ENCODE data around the gene ZMYND19.
"Not testable (repeated sequence)": the region's sequence is repeated elsewhere in the genome, so short reads cannot be mapped to it uniquely, and the experiment has no call there.

The ZMYND19 gene

DNA sequence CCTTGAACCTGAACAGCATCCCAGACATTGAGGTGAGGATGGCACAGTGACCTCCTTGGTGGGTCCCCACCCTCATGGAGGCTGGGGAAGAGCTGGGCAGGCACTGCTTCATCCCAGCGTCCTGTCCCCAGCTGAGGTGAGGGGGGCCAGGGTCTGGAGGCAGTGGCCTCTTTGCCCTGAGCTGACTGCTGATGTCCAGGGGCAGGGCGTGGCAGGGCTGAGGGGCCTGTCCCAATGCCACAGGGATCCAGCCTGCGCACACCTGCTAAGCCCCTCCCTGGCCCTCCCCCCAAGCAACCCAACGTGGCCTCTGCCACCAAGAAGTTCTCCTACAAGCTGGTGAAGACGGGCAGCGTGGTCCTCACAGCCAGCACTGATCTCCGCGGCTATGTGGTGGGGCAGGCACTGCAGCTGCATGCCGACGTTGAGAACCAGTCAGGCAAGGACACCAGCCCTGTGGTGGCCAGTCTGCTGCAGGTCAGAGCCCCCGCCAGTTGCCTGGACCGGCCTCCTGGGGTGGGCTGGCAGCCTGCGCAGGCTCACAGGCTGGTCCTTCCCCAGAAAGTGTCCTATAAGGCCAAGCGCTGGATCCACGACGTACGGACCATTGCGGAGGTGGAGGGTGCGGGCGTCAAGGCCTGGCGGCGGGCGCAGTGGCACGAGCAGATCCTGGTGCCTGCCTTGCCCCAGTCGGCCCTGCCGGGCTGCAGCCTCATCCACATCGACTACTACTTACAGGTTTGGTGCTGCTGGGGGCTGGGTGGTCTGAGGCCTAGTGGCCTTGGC lies 23.6 kb upstream of the ZMYND19 start:
- no peak for DNase-seq

DNA sequence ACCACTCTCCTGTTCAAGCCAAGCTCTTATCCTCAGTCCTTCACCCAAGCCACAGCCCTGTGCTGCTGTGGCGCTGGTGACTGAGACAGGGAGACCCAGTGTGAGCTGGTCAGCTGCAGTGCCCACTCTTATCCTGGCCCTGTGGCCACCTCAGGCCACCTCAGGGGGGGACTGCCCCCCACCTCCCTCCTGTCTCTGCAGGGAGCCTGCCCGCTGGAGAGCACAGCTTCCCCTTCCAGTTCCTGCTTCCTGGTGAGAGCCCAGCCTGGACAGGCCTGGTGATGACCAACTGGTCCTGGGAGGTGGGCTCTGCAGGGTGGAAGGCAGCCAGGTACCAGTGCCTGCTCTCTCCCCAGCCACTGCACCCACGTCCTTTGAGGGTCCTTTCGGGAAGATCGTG lies 22.9 kb upstream of the ZMYND19 start:
- DNase-seq = no peak

GRCh38 chr9:137612741-137613142 lies 22.4 kb upstream of the ZMYND19 start:
- no peak for DNase-seq

DNA sequence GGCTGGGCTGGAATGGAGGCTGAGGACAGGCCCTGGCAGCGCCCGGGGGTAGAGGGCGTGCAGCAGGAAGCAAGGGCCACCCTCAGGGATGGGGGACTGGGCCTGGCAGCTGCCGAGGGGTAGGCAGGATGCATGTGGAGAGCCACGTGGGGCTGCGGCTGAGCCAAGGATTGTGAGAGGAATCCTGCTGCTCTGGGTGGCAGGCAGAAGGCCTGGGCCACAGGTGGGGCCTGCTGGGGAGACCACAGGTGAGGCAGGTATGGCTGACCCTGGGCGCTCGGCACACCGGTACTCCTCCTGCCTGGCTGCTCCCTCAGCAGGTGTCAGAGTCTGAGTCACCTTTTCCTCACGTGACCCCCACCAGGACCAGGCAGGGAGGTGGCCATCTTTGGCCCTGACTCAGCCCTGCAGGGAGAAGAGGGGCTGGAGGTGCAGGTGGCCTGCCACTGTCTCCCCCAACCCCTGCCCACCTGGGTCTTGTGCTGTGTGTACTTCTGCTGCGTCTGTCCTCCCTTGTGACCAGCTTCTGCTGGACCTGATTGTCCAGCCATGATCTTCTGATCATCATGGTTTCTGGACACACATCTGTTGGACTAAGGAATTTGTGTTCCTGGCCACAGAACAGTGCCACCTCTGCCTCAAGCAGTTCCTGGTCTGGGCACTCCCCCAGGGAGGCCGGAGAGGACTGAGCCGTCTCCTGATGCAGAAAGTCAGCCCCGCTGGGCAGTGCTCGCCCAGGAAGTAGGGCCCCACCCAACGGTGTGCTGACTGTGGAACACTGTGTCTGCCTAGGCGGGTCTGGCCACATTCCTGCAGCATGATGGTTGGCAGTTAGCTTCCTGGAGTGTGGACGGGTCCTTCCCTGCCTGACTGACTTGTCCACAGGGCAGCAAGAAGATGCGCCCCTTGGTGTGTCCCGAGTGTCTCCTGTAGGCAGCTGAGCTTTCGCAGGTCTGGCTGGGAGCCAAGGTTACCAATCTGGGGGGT lies 21.6 kb upstream of the ZMYND19 start:
- DNase-seq = no peak

- no peak for DNase-seq
Observed at GRCh38 chr9:137610944-137611343, 20.6 kb upstream of the ZMYND19 start.

DNA sequence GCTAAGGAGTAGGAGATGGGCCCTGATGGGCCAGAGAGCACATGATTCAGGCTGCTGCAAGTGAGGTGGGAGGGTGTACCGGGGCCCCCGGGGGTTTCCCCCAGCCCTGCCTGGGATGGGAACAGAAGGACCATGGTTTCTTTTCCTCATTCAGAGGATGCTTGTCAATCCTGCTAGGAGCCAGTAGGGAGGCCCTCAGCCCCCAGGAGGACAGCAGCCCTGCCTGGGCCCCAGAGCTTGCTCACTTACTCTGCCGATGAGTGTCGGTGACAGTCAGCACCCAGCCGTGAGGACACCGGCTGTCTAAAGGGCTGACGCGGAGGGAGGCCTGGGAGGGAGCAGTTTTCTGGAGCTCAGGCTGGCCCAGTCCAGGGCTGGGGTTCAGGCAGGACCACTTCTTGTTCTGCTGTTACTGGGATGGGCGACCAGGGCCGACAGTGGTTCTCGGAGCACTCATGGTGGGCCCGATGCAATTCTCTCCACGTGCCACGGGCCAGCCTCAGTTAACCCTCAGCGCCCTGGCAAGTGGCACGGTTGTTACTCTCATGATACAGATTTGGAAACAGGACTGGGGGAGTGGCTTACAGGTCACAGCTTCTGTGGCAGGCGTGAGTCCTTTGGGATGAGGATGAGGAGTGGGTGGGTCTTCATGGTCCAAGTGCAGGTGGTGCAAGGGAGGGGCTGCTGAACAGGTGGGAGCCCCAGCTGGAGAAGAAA lies 17.0 kb upstream of the ZMYND19 start:
- no peak for DNase-seq

DNA sequence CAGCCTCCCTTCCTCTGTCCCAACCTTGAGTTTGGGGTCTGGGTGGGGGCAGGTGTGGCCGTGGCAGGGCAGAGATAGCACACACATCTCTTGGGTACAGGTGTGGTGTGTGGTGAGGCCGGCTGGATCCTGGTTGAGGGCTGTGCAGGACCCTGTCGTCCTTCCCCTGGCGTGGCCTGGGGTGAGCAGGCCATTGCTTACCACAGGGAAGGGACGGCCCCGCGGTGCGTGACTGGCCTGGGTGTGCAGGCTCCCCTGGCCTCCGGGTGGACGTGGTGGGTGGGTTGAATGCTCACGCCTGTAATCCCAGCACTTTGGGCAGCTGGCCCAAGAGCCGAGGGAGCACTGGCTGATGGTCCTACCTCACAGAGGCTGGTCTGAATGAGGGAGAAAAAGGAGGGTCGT lies 16.4 kb upstream of the ZMYND19 start:
- no peak for DNase-seq

GRCh38 chr9:137606005-137606621 lies 15.8 kb upstream of the ZMYND19 start:
- DNase-seq = no peak

GRCh38 chr9:137605121-137606004 lies 15.1 kb upstream of the ZMYND19 start, which contains the start of gene ARRDC1:
Gene ARRDC1 (plus strand): TSS chr9:137605686. CDS start chr9:137605718, 32 bp downstream.
- peak; percentile 72 for DNase-seq

GRCh38 chr9:137604345-137605086 lies 14.2 kb upstream of the ZMYND19 start:
- no peak for DNase-seq

GRCh38 chr9:137603879-137604278 lies 13.6 kb upstream of the ZMYND19 start:
- no peak for DNase-seq

DNA sequence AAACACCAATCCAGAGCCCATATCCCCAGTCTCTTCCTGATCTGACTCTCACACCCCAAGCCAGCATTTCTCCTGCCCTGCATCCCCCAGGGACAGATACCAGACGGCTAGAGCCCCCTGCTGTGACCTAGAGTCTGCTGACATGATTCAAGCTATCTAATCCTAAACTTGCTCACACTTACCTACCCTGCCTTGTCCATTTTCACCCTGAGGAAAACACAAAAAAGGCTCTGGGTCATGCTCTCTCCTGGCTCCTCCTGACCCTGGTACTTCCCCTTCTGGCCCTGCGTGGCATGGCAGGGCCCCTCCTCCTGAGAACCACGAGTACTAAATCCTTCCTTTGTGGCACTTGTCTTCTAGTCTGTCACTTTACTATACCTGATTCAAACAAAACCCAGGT lies 12.3 kb upstream of the ZMYND19 start:
- no peak for DNase-seq

DNA sequence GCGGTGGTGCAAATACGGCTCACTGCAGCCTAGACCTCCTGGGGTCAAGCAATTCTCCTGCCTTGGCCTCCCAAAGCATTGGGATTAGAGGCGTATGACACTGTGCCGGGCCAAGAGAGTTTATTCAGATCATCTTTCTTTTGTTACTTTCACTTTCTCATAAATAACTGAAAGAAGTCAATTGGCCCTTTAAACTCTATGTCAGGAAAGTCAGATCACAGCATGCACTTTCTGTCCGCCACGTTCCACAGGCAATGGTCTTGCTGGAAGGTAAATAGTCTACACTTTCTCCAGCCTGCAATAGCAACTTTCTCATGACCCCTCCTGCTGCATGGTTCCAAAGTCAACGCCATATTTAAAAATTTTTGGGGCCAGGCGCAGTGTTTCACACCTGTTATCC lies 8.6 kb upstream of the ZMYND19 start:
- DNase-seq = no peak

DNA sequence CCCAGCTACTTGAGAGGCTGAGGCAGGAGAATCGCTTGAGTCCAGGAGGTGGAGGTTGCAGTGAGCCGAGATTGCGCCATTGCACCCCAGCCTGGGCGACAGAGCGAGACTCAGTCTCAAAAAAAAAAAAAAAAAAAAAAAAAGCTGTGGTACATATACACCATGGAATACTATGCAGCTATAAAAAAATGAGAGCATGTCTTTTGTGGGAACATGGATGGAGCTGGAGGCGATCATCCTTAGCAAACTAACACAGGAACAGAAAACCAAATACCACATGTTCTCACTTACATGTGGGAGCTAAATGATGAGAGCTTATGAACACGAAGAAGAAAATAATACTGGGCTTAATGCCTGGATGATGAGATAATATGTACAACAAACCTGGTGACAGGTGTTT lies 6.3 kb upstream of the ZMYND19 start:
- DNase-seq = not testable (repeated sequence)

DNA sequence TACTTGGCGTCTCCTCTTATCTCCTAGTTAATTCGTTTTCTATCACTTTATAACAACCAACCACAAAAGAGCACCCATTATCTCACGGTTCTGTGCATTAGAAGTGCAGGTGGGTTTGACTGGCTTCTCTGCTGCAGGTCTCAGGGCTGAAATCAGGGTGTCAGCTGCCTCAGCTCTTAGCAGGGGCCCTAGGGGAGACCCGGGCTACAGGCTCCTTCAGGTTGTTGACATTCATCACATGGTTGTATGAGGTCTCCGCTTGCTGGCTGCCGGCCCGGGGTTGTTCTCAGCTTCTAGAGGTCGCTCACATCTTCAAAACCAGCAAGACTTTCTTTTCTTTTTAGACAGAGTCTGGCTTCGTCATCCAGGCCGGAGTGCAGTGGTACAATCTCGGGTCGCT lies 2.9 kb upstream of the ZMYND19 start:
- no peak for DNase-seq

GRCh38 chr9:137592767-137593166 lies 2.5 kb upstream of the ZMYND19 start:
- no peak for DNase-seq

DNA sequence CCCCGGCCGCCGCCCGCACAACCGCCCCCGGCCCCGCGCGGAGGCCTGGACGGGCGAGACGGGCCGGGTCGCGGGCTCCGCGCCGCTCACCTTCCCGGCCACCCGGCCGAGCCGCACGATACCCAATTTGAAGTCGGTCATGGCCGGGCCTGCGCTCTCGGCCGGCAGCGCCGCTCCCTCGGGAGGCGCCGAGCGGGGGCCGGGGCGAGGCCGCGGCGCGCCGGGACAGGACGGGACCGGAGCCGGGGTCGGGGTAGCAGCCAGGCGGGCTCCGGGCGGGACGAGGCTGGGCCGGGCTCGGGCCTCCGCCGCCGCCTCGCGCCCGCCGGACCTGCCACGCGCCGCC lies 216 bp downstream of the ZMYND19 start:
- no peak for DNase-seq

- DNase-seq = no peak
Observed at GRCh38 chr9:137589441-137590122, 730 bp downstream of the ZMYND19 start.

DNA sequence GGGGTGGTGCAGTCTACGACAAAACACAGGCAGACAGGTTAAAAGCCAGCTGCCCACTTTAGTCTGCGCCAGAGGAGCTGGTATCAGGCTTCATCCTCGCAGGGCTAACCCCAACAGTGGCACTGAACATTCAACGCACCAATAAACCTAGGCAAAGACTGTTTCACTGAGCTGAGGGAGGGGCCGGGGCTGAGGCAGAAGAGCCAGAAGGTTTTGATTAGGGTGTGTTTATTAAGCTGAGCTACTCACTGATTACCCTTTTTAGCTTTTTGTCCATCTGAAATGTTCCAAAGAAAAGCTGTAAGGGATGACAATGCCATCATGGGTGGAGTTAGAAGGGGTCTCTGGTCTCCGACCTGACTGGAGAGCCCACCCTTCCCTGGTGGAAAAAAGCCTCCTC lies 1.4 kb downstream of the ZMYND19 start:
- DNase-seq = no peak

DNA sequence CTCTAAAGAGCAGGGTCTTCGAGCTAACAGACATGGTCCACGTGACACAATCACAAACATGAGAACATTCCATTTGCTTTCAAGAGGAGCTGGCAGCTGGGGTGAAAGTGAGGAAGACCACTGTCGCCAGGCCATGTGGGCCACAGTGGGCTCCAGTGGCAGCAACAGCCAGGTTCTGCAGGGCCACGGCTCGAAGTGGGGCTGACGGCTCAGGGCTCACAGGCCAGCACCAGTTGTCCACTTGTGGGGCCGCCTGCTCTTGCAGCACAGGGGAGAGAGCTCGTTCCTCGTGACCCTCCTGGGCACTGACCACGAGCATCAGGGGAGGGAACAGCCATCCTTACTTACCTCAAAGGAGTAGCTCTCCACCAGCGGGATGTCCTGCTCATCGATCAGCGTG lies 2.0 kb downstream of the ZMYND19 start:
- DNase-seq = no peak

All from NCI-H748 treated with DMSO at 0.1 percent for 48 hours (cell line).